ENCODE results near the gene CLCN5.

DNA sequence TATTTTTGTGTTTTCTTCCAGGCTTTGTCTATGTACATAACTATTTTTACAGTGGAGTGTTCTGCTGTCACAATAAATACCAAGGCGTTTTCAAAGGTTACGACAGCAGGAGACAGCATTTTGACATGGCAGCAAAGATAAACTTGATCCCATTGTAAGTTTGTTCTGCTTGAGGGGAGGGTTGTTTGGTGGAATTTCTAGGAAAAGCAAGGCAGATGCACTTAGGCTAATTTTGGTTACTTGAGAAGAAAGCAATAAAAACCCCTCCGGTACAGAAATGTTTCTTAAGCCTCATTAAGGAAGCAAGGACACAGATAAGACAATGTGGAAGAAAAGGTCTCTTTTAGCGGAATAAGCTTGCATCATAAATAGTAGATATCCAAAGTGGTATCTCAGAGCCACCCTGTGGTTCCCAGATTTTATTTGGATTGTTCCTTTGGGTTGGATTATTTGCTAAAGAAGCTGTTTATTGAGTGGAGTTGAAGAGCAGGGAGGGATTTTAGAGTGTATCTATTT is 54.3 kb downstream of the CLCN5 start:
- TF ChIP-seq, protein P1, sequence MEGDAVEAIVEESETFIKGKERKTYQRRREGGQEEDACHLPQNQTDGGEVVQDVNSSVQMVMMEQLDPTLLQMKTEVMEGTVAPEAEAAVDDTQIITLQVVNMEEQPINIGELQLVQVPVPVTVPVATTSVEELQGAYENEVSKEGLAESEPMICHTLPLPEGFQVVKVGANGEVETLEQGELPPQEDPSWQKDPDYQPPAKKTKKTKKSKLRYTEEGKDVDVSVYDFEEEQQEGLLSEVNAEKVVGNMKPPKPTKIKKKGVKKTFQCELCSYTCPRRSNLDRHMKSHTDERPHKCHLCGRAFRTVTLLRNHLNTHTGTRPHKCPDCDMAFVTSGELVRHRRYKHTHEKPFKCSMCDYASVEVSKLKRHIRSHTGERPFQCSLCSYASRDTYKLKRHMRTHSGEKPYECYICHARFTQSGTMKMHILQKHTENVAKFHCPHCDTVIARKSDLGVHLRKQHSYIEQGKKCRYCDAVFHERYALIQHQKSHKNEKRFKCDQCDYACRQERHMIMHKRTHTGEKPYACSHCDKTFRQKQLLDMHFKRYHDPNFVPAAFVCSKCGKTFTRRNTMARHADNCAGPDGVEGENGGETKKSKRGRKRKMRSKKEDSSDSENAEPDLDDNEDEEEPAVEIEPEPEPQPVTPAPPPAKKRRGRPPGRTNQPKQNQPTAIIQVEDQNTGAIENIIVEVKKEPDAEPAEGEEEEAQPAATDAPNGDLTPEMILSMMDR (IDR thresholded peaks at IDR 0.05; ENCODE audit: low read depth, low read length, poor library complexity, severe bottlenecking): no peak
- no peak for TF ChIP-seq EZH2phosphoT487 (IDR thresholded peaks at IDR 0.05; ENCODE audit: borderline replicate concordance, low read length)
